ENCODE results near the gene CEP128.

- TF ChIP-seq EP300 (IDR thresholded peaks at IDR 0.05; ENCODE audit: low read depth) (no peak), POLR2AphosphoS5 (IDR thresholded peaks at IDR 0.05) (no peak), POLR2A (IDR thresholded peaks at IDR 0.05) (no peak)
- TF ChIP-seq, protein P1, sequence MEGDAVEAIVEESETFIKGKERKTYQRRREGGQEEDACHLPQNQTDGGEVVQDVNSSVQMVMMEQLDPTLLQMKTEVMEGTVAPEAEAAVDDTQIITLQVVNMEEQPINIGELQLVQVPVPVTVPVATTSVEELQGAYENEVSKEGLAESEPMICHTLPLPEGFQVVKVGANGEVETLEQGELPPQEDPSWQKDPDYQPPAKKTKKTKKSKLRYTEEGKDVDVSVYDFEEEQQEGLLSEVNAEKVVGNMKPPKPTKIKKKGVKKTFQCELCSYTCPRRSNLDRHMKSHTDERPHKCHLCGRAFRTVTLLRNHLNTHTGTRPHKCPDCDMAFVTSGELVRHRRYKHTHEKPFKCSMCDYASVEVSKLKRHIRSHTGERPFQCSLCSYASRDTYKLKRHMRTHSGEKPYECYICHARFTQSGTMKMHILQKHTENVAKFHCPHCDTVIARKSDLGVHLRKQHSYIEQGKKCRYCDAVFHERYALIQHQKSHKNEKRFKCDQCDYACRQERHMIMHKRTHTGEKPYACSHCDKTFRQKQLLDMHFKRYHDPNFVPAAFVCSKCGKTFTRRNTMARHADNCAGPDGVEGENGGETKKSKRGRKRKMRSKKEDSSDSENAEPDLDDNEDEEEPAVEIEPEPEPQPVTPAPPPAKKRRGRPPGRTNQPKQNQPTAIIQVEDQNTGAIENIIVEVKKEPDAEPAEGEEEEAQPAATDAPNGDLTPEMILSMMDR (IDR thresholded peaks at IDR 0.05) = no peak
These were observed 322.7 kb downstream of the CEP128 start for GRCh38 chr14:80618751-80619329.

Measured in transverse colon (tissue), 4 donors.